NOMO-1 treated with DMSO at 0.1 percent for 48 hours (cell line): Measurements from ENCODE around the gene SQOR.
A peak's percentile ranks its signal among the peaks of the same experiment; 100 is the strongest.

Source experiments
- DNase-seq: peaks from one replicate; lab custom pipeline; 2025; ENCODE audit not compliant: unreplicated experiment; lab: John Stamatoyannopoulos, UW

SQOR gene

DNA sequence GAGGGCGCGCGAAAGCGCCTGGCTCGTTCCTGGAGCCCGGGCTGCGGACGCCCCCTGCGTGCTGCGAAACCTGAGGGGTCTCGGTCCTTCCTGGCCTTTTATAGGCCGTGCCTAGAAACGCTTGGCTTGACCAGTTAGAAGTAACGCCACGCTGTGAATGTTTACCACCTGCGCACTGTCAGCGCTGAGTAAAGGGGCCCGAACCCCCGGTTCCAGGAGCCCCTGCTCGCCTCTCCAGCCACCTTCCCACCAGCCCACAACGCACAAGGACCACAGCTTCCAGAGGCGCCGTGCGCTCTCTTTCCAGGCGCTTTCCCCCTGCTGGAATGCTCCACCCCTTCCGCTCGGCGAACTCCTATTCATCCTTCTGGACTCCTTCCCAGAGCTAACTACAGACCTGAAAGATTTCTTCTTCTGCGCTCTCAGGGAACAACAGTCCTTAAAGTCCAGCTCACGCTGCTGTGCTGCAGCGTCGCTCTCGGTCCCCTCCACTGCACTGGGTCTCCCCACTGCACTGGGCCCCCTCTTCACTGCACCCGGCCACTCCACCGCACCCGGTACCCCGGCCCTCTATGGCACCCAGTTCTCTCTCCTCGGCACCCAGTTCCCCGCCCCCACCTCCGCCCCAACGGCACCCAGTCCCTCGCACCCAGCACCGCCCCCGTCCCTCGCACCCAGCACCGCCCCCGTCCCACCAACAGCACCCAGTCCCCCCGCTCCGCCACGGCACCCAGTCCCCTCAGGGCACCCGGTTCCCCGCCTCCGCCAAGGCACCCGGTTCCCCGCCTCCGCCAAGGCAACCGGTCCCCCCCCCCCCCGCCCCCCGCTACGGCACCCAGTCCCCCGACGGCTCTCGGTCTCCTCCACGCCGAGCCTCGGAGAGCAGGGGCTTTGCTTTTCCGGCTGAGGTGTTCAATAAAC, 69.8 kb downstream of the SQOR start:
- DNase-seq, result no peak

DNA sequence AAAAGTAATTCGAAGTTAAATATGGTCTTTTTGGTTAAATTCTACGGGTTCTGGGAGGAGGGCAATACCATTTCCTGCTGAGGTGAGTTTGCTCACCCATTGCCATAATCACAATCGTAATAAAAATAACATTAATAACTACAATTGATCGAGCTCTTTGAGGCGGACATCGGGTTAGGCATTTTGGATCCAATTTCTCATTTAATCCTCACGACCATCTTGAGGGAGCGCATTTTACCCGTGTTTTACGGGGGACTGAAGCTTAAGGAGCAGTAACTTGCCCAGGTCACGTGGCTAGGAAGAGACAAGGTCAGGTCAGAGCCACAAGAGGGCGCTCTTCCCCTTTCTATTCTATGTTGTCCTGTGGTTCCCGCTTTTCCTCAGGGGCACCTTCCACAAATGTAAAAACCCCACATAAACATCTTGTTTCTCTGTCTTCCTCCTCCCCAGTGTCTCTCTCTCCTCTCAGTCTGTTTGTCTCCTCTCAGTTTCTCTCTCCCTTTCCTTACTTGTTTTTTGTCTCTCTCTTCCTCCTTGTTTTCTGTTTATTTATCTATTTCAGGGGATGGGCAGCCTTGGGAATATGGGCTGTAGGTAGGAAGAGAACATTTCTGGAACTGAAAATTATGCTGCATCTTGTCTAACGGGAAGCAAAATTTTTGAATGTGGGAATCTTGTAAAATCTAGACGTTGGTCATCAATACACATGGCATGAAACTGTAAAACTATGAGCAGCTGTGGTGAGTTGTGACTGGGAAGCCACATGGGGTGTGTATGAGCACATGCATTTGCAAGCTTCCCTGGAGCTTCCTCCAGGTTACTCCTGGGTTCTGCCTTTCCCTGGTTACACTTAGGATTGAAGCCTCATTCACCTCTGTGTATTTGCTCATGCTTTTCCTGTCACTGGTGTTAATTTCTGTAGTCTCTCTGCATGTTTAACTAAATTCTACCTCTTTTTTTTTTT, 71.0 kb downstream of the SQOR start:
- peak; percentile 77 for DNase-seq

DNA sequence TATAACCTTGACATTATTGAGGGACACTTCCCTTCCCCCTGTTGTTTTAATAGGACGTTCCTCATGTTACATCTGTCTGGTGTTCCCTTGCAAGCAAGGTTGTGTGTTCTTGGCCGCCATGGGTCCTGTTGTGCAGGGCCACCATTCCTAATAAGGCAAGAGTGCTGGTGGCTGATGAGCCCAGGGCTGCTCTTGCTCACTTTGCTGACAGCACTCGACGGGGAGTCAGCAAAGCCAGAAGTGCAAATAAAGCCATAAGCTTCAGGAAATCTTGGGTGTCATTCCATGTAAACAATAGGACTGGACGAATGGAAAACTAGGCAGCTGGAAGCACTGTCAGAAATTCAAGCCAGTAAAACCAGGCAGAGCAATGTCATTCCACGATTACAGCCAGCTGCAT, 75.8 kb downstream of the SQOR start:
- no peak for DNase-seq

DNA sequence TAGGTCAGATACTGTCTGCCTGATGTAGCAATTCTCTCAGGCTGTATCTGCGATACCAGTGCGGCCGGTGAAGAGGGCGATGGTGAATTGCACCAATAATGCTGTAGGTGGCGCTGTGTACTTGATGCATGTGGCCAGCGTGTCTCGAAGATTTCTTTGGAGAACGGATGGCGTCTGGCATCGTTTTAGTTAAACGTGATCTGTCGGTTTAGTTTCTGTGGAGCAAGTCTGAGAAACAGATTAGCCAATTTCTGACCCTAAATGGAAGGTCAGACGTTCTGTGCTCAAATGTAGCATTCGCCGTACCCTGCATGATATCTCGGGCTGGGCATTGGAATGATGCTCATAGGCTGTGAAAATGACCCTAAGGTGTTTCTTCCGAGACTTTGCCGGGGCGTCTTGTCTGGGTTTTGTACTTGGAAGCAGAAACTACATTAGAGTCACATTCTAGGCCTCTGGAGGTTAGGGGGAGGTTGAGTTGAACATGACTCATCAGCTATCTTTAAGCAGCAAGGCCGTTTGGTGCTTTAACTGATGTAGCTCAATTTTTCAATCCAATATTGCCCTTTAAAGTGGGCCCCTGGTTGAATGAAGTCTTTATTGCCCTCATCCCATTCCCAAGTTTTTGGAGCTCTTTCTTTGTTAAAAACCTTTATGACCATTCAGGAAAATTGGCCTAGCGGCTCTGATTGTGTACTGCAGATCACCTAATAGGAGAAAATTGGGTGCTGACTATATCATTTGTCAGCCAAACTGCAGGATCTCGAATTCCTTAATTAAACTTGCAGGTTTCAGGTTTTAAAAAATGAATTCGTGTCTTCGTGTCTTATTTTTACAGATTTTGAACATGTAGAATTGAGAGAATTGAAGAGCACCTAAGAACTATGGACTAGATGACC, 80.0 kb downstream of the SQOR start:
- DNase-seq, result peak; percentile 68

DNA sequence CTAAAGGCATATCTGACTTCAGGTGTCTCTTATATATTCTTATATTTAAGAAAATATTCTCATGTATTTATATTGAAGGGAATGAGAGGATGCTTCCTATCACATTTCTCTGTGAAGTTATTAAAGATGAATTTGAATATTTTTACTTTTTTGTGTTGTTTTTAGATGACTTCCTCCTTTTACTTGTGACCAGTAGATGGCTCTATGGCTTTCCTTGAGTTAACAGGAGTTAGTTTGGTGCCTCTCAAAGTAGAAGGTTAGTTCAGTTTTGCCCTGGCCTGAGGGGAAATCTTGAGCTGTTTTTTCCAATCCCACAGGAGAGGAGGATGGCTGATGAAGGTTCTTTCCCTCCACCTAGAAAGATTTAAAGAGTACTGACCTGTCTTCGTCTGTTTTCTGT, 80.7 kb downstream of the SQOR start:
- peak; percentile 20 for DNase-seq

DNA sequence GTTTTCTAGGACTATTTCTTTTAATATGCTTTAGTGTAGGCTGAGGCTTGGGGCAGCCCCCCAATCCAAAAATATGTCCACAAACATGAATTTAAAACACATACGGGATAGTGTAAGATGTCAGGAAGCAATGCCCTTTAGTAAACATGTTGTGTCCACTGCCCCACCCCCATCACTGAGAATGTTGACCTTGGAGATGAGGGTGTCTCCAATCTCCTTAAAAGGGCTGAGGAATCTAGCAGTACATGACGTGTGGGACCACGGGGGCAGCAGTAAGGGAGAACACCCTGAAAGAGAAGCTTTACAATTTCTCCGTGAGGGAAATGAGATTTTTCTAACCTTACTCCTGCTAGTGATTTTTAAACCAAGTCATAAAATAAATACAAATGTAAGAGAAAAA, 84.7 kb downstream of the SQOR start:
- DNase-seq, result no peak

DNA sequence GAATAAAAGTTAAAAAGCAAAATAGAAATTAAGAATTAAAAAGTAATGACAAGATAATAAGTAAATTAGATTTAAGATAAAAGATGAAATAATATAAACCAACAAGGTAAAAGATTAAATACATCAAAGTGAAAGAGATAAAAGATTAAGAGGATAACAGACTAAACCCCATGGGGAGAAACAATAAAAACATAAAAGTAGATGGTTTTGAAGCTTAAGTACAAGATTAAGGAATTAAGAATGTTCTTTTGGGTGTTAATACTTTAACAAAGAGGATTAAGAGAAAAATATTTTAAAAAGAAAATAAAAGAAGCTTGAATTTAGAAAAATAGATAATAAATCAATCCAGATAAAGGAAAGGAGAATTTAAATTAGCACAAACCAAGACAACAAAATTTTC, 85.4 kb downstream of the SQOR start:
- no peak for DNase-seq

DNA sequence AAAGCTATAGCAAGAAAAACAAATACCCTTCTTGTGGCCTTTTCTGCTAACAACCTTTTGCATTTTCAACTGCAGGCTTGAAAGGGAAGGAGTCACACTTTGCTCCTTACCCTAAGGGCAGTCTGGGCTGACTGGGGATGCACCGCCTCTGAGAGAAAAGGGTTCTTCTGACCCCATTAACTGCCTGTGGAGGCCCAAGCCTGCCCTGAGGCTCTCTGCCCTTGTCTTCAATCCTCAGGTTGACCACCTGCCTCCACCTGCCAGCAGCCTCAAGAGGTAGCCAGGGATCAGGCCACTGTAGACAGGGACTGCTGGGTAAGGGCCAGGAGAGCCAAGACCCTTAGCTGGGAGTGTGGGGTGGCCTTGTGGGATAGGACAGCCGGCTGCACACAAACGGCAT, 93.8 kb downstream of the SQOR start:
- DNase-seq, result no peak

DNA sequence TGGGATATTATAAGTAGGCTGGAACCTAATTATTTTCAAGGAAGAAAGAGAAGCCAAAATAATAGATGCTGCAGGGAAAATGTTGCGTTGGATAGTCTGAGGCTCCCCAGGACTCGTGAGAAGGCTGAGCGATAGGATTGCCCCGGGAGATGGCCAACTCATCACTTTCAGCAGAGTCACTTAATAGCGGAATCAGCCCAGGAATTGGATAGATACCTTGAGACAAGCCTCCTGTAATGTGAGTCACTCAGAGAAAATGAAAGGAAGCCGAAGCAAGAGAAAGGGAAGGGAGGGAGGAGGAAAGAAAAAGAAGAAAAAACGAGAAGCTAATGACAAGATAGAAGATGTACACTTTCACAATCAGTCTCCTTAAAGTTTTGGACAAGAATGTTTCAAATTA, 94.3 kb downstream of the SQOR start:
- DNase-seq, result no peak

DNA sequence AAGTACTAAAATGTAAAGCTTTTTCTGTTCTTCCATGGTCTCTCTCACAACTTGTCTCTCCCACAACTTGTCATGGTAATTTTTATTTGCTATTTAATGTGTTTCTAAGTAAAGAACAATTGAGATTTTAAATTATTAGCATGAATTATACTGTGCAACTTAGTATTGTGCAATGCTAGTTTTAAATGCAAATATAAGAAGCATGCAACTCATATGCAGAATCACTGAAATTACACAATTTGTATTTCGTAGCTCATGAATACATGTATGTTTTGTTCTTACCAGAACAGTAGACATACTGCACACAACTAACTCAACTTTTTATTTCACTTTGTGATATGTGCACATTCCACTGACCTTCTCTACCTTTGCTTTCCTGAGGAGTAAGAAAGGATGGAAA, 96.5 kb downstream of the SQOR start:
- DNase-seq, result no peak

DNA sequence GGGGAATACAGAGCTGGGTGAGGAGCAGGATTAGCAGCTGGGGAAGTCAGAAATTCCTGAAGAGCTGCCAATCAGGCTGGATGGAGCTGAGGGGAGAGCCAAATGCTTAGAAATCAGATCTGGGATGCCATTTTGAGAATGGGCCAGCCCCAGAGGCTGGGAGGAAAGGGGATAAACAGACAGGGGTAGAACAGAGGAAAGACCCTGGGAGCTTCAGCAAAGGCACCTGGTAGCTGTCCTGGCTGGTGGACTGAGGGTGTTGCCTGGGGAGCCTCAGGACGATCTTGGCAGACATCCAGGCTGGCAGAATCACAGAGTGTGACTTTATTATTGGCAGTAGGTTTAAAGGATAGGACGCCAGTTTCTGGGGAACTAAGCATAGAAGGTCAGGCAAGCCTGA, 97.8 kb downstream of the SQOR start:
- DNase-seq, result no peak

DNA sequence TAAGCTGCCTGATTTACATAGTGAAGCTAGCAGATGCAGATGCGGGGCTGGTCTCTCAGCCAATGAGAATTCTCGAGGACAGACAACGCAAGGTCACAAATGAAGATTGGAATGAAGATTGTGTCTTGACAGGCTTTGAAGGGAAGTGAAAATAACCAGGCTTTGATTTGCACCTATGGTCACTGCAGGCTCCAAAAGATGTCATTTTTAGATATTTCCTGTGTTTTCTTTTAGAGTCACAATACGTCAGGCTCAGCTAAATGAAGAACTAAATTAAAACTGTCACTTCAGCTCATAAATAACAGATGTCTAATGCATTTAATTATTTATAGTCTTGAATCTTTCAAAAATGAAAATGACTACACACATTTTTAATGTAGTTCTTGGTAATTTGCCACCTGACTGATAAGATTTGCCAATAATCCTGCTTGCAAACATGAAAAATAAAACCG, 99.5 kb downstream of the SQOR start:
- peak; percentile 76 for DNase-seq
